Fibroblast of skin of right quadriceps (primary cell): ENCODE measurements around the gene CUTA.

ENCODE experiments used
- DNase-seq: peaks from one replicate; pipeline ENCODE4 v3.0.0-alpha.2; 2013

Gene CUTA, protein sequence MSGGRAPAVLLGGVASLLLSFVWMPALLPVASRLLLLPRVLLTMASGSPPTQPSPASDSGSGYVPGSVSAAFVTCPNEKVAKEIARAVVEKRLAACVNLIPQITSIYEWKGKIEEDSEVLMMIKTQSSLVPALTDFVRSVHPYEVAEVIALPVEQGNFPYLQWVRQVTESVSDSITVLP

DNA sequence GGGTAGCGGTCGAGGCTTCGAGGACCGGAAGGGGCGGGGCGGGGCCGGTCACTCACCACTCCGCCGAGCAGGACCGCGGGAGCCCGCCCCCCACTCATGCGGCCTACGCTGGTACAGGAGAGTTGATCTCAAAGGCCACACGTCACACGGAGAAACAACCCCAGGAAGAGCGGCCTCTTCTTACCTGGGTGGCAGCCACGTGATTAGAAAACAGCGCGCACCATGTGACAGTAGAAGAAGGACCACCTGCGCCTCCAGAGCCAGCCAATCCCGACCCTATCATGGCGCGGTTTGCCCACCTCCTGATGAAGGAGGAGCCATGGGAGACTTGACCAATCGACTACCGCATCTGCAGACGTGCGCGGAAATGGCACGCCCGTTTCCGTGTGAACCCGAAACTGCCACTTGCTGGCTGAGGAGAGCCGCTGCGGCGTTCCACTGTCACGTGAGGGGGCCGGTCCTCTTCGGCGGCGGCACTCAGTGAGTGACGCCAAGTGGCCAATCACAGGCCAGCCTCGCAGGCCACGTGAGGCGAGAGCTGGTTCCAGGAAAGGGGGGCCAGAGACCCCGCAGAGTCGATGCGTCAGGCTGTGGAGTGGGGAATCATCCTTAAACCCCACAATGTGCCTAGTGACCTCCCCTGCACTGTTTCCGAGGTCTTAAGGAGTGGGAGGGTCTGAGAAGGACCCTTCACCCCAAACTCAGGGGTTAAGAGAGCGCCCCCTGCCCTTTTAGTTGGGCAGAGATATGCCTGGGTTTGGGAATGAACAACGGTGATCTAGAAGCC is at the start of gene CUTA:
Gene CUTA (minus strand): TSS at position 205 of the 787 bp plus-strand sequence. CDS start 107 bp downstream, at position 98.
- DNase-seq: peak; percentile 100

DNA sequence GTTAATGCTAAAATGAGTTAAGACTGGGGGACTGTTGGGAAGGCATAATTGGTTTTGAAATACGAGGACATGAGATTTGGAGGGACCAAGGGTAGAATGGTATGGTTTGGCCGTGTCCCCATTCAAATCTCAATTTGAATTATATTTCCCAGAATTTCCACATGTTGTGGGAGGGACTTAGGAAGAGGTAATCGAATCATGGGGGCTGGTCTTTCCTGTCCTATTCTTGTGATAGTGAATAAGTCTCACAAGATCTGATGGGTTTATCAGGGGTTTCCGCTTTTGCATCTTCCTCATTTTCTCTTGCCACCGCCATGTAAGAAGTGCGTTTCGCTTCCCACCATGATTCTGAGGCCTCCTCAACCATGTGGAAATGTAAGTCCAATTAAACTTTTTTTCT is 49.2 kb upstream of the CUTA start:
- no peak for DNase-seq

GRCh38 chr6:33466075-33466735 is 48.3 kb upstream of the CUTA start:
- DNase-seq: no peak

- DNase-seq: no peak
Measured at GRCh38 chr6:33459226-33459625, 41.3 kb upstream of the CUTA start.

- DNase-seq: no peak
Measured at GRCh38 chr6:33458676-33459075, 40.8 kb upstream of the CUTA start.

DNA sequence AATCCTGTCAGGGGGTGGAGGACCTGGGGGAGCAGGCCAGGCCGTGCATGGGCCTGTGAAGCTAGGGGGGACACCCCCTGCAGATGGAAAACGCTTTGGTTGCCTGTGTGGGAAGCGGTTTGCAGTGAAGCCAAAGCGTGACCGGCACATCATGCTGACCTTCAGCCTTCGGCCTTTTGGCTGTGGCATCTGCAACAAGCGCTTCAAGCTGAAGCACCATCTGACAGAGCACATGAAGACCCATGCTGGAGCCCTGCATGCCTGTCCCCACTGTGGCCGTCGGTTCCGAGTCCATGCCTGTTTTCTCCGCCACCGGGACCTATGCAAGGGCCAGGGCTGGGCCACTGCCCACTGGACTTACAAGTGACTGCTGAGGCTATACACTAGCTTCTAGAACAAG is 38.2 kb upstream of the CUTA start:
- no peak for DNase-seq

GRCh38 chr6:33455051-33455450 is 37.1 kb upstream of the CUTA start:
- DNase-seq: no peak

DNA sequence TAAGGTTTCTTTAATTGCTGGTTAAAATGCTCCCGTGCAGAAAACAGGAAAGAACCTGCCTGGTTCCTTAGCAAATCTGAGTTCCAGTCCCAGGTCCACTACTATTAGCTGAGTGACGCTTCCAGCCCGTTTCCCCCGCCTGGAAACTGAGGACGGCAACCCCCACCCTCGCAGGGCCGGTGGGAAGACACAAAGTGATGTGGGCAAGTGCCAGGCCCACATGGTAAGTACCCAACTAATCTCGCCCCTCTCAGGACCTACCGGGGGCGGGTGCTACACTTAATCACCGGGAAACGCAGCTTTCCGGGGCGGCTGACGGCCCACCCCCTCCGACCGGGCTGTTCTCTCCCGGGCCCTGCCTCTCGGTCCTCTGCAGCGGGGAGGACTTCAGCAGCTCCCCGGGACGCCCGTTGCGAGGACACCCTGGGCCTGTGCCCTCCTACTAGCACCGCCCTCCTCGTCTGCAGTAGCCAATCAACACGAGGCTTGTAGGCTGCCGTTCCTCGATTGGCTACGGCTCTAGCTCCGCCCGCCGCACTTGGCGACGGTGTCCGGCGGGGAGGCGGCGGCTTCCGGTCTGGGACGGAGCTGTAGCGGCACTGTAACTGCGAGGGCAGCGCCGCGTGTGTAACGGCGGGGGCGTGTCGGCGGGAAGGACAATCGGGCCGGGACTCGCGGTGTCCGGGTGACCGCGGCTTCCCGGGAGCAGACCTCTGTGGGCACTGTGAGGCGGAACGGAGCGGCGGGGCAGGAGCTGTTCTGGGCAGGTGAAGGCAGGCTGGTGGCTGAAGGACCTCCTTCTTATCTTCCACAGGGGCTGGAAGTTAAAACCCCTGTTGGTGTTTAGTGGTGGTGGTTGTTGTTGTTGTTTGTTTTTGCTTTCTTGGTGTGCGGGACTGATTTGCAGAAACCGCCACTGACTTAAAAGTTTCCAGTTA is 36.4 kb upstream of the CUTA start, which contains the start of gene ZBTB9:
Gene ZBTB9 (plus strand): TSS at position 568 of the 938 bp plus-strand sequence. CDS start 525 bp downstream, outside the sequence.
- DNase-seq: peak; percentile 94

DNA sequence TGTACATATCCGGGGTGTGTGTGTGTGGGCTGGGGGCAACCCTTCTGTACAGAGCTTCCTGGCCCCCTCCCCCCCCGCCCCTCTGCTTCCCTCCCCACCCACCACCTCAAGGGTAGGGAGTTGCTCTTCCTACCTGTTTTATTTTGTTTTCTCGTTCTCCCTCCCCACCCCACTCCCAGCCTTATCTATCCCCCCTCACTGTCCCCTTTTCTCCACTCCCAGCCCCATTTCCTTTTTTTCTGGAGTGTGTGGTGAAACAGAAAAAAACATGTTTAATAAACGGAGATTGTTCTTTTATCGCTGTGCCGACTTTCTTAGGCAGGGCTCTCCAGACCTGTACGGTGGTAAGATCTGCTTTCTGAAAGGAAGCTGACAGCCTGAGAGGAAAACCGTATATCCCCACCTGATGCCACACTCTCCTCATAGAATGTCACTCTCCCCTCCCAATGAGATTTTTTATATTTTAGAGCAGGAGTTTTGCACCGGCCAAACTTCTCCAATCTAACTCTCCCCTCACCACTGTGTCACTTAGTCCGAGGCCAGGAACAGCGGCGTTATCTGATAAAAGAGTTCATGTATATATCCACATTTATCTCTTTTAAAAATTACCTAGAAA is 35.6 kb upstream of the CUTA start:
- no peak for DNase-seq

DNA sequence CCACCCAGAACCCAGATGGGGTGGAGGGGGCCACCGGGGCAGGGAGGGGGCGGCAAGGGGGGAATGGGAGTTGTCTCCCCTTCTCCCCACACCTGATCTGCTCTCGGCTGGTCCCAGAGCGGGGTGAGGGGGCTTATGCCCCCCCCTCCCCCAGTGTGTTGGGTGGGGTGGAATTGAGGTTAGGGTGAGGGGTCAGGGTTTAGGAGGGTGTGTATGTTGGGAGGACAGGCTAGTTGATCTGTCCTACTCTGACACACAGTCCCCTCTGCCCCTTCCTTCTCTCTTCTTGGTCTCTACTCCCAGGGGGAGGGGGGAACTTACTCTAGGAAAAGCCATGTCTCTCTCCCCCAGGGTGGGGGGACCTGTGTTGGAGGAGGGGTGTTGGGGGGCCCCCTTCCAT is 34.6 kb upstream of the CUTA start:
- no peak for DNase-seq

DNA sequence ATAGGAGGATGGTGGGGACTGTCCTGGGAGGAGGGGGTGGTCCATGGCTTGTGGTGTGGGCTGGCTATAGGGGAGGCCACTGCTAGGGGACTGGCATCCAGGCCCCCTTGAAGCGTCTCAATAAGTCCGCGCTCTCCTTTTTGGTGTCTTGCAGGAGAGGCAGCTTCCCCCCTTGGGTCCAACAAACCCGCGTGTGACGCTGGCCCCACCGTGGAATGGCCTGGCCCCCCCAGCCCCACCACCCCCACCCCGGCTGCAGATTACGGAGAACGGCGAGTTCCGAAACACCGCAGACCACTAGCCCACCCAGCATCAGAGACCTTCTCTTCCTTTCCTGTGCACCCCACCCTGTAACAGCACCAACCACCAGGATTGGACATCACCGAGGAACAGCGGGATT is 33.7 kb upstream of the CUTA start:
- DNase-seq: no peak

- no peak for DNase-seq
Measured at GRCh38 chr6:33450434-33450833, 32.5 kb upstream of the CUTA start.

DNA sequence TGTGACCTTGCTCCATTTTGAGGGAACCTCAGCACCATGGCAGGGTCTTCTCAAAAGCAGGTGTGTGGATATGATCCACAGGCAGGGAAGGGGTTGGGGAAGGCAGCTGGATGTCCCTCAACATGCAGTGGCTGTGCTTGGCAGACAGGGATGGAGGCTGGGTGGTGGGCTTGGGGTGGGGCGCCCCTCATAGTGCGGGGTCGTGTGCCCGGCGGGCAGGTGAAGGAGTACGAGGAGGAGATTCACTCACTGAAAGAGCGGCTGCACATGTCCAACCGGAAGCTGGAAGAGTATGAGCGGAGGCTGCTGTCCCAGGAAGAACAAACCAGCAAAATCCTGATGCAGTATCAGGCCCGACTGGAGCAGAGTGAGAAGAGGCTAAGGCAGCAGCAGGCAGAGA is 28.4 kb upstream of the CUTA start:
- no peak for DNase-seq

DNA sequence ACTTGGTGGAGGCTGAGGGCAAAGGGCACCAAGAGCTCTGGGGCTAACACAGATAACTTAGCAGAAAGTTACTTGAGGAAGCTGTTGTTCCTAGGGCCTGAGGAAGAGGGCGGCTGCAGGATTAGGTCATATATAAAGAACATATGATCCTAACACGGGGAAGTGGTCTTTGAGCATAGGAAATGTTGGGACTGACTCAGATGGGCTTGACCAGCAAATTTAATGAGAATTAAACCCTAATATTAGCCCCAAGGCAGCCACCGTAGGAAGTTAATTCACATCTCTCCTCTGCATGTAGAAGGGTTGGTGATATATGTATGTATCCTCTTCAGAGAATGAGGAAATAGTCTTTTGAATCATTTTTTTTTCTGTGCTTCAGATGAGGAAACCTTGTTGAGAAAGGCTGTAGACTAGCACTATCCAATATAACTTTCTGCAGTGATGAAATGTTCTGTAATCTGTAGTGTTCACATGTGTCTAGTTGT is 27.3 kb upstream of the CUTA start:
- no peak for DNase-seq

DNA sequence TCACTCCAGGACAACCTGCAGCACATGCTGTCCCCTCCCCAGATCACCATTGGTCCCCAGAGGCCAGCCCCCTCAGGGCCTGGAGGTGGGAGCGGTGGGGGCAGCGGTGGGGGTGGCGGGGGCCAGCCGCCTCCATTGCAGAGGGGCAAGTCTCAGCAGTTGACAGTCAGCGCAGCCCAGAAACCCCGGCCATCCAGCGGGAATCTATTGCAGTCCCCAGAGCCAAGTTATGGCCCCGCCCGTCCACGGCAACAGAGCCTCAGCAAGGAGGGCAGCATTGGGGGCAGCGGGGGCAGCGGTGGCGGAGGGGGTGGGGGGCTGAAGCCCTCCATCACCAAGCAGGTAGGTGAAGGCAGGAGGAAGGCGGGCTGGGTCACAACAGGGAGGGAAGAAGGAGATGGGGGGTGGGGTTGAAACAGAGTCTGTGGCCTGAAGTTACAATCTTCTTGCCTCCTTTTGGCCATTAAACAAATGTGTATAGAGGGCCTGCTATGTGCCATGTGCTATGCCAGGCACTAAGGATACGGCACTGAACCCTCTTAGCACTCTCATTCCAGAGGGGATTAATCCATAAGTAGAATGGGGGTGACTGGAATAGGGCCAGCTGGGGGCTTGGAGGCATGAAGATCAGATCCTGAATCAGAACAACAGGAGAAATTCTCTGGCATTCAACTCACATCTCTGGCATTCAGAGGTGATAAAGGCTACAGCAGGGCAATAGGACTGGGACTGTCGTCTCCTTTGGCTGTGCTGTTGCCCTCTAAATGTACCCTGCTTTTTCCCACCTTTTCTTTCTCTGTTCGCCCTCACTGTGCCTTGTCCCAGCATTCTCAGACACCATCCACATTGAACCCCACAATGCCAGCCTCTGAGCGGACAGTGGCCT is 26.0 kb upstream of the CUTA start:
- no peak for DNase-seq

DNA sequence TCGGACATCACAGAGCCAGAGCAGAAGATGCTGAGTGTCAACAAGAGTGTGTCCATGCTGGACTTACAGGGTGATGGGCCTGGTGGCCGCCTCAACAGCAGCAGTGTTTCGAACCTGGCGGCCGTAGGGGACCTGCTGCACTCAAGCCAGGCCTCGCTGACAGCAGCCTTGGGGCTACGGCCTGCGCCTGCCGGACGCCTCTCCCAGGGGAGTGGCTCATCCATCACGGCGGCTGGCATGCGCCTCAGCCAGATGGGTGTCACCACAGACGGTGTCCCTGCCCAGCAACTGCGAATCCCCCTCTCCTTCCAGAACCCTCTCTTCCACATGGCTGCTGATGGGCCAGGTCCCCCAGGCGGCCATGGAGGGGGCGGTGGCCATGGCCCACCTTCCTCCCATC is 25.1 kb upstream of the CUTA start:
- no peak for DNase-seq

GRCh38 chr6:33442283-33442682 is 24.4 kb upstream of the CUTA start:
- DNase-seq: no peak

GRCh38 chr6:33441457-33441856 is 23.6 kb upstream of the CUTA start:
- no peak for DNase-seq

DNA sequence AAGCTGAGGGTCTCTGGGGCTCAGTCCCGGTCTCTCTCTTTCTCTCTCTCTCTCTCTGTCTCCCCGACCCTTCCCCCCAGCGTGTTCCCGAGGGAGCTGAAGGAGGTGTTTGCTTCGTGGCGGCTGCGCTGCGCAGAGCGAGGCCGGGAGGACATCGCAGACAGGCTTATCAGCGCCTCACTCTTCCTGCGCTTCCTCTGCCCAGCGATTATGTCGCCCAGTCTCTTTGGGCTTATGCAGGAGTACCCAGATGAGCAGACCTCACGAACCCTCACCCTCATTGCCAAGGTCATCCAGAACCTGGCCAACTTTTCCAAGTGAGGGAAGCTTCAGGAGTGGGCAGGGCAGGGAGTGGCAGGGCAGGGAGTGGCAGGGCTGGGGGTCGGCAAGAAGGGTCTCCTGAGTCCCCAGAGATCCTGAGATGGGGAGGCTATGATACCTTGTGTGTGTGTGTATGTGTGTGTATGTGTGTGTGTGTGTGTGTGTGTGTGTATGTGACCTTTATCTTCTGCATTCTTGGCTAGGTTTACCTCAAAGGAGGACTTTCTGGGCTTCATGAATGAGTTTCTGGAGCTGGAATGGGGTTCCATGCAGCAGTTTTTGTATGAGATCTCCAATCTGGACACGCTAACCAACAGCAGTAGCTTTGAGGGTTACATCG is 22.9 kb upstream of the CUTA start:
- DNase-seq: no peak

DNA sequence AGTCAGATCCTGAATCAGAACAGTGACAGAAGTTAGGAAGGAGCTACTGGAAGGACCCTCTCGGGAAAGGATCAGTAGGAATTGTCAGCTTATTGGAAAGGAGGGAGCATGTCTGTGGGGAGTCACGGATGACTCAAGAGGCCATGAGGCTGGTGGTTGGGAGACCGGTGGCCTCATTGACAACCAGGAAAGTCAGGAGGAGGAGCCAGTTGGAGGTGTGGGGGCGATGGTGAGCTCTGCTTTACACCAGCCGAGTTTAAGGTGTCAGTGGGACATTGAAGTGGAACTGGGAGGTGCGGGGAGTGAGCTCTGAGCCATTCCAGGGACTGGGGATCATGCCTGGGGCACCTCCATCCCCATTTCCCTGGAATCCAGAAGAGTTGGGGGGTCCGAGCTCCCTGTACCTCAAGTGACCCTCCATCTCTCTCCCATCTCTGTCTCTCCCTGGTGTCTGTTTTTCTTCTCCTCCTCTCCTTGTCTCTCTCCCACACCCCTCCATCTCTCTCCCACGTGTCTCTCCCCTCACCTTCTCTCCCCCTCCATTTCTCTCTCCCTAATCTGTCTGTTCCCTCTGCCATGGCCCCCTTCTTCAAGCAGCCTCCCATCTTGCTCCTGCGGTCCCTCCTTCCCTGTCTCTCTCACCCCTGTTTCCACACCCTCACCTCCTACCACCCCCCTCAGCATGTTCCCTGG is 22.2 kb upstream of the CUTA start:
- DNase-seq: no peak
